Measurements from ENCODE around the gene ADCY1. TPM values are rescaled to one million over a fixed set of nuclear protein-coding genes. Genes with fewer than 3 reads are reported as not detected.
A peak's percentile ranks its signal among the peaks of the same experiment; 100 is the strongest.
"Not testable (repeated sequence)": the region's sequence is repeated elsewhere in the genome, so short reads cannot be mapped to it uniquely, and the experiment has no call there.

Gene ADCY1
- 10 to 100 TPM; 21.8 to 66.4 TPM for total RNA-seq
- 10 to 100 TPM; 78.2 to 79.2 TPM for polyA plus RNA-seq (ENCODE audit: insufficient read length in 2 of 2)
- long read RNA-seq, donor 1, full-length matches to known transcripts: 9 of 70 reads
- long read RNA-seq, donor 1, partial matches to known transcripts: 61 of 70 reads
- long read RNA-seq, donor 1, other reads (novel, unspliced or antisense): 0 of 70 reads
- long read RNA-seq, donor 2, full-length matches to known transcripts: 2 of 27 reads
- long read RNA-seq, donor 2, partial matches to known transcripts: 25 of 27 reads
- long read RNA-seq, donor 2, other reads (novel, unspliced or antisense): 0 of 27 reads
- long read RNA-seq, donor 3, full-length matches to known transcripts: 1 of 19 reads
- long read RNA-seq, donor 3, partial matches to known transcripts: 18 of 19 reads
- long read RNA-seq, donor 3, other reads (novel, unspliced or antisense): 0 of 19 reads
- long read RNA-seq, donor 4: 0 reads

- H3K27me3 ChIP-seq (ENCODE audit: control insufficient read depth, insufficient read depth, low read length): peaks cover 22% of the 10 kb centered on the region
- peak within 1 kb of the TSS; percentile 63 for H3K4me3 ChIP-seq (ENCODE audit: low read depth, low read length)
- no peaks in the 10 kb centered on the region for H3K36me3 ChIP-seq (ENCODE audit: control insufficient read depth, insufficient read depth, low read length)
- 3% methylated on average over 73 of the region's 74 CpGs for WGBS (ENCODE audit: insufficient coverage)
- peak in 2 of 6 donors; percentile 79 to 80 for DNase-seq (ENCODE audit: low read depth in 4 of 6, low spot score in 6 of 6)
- no peak within 1 kb of the TSS for H3K27ac ChIP-seq (ENCODE audit: low read depth, low read length)
- H3K4me1 ChIP-seq (ENCODE audit: control insufficient read depth, insufficient read depth, low read length): peaks cover 40% of the 10 kb centered on the region
- no peaks in the 10 kb centered on the region for H3K9me3 ChIP-seq (ENCODE audit: control insufficient read depth, insufficient read depth, low read length)
These were observed at the start of gene ADCY1 for GRCh38 chr7:45573661-45574415. Gene ADCY1, plus strand, starts transcription at chr7:45574368. Its CDS starts 176 bp downstream, at chr7:45574544.

- Histone ChIP-seq H3K27me3 (ENCODE audit: control insufficient read depth, insufficient read depth, low read length) (no peaks in the 10 kb centered on the region), H3K4me1 (ENCODE audit: control insufficient read depth, insufficient read depth, low read length) (no peaks in the 10 kb centered on the region), H3K36me3 (ENCODE audit: control insufficient read depth, insufficient read depth, low read length) (no peaks in the 10 kb centered on the region), H3K27ac (ENCODE audit: low read depth, low read length) (no peak overlapping the region), H3K9me3 (ENCODE audit: control insufficient read depth, insufficient read depth, low read length) (no peaks in the 10 kb centered on the region), H3K4me3 (ENCODE audit: low read depth, low read length) (no peak overlapping the region)
- peak in 2 of 6 donors; percentile 67 to 69 for DNase-seq (ENCODE audit: low read depth in 4 of 6, low spot score in 6 of 6)
- WGBS (ENCODE audit: insufficient coverage): 57% methylated on average over 1 of the region's 5 CpGs
These were observed 49.7 kb upstream of the ADCY1 start for GRCh38 chr7:45524445-45524844.

GRCh38 chr7:45525057-45525456 lies 49.1 kb upstream of the ADCY1 start:
- Histone ChIP-seq H3K36me3 (ENCODE audit: control insufficient read depth, insufficient read depth, low read length) (no peaks in the 10 kb centered on the region), H3K27ac (ENCODE audit: low read depth, low read length) (no peak overlapping the region), H3K9me3 (ENCODE audit: control insufficient read depth, insufficient read depth, low read length) (no peaks in the 10 kb centered on the region), H3K4me1 (ENCODE audit: control insufficient read depth, insufficient read depth, low read length) (no peaks in the 10 kb centered on the region), H3K4me3 (ENCODE audit: low read depth, low read length) (no peak overlapping the region), H3K27me3 (ENCODE audit: control insufficient read depth, insufficient read depth, low read length) (no peaks in the 10 kb centered on the region)
- DNase-seq (ENCODE audit: low read depth in 4 of 6, low spot score in 6 of 6): peak in 2 of 6 donors; percentile 45 to 64

DNA sequence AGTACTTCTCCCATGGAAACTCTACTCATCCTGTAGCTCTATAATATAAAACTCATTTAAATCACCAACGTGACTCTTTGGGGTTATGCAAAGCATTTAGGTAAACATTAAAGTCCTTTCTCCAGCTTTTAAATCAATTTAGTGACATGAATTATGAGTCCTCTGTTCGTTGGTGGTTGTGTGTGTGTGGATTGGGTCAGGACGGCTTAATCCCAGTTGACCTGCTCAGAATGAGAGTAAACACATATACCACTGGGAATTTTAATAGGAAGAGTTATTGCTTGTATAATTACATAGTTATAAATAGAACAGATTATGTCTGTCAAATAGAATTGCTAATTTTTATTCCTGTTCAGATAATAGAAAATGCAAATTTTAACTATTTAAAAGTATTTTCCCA lies 30.7 kb upstream of the ADCY1 start:
- Histone ChIP-seq H3K9me3 (ENCODE audit: control insufficient read depth, insufficient read depth, low read length) (peaks cover 6% of the 10 kb centered on the region), H3K4me1 (ENCODE audit: control insufficient read depth, insufficient read depth, low read length) (no peaks in the 10 kb centered on the region), H3K36me3 (ENCODE audit: control insufficient read depth, insufficient read depth, low read length) (no peaks in the 10 kb centered on the region), H3K27ac (ENCODE audit: low read depth, low read length) (no peak overlapping the region), H3K27me3 (ENCODE audit: control insufficient read depth, insufficient read depth, low read length) (no peaks in the 10 kb centered on the region), H3K4me3 (ENCODE audit: low read depth, low read length) (no peak overlapping the region)
- no CpG with 5 or more reads among the region's 3 CpGs for WGBS (ENCODE audit: insufficient coverage)
- DNase-seq (ENCODE audit: low read depth in 4 of 6, low spot score in 6 of 6): peak in 1 of 6 donors; percentile 26

DNA sequence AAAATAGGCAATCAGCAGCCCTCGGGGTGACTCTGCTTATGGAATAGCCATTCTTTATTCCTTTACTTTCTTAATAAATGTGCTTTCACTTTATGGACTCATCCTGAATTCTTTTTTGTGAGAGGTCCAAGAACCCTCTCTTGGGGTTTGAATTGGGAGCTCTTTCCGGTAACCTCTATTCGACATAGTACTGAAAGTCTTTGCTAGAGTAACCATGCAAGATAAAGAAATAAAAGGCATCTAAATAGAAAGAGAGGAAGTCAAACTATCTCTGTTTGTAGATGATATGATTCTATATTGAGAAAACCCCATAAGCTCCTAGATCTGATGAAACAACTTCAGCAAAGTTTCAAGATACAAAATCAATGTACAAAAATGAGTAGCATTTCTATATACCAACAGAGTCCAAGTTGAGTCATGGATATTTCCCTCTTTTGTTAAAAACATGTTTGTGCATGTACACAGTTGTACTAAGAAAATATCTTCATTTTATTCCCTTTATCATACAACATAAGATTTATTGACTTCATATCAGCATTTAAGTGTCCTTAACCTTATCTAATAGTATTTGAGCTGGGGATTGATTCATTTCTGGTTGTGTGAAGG lies 29.0 kb upstream of the ADCY1 start:
- not testable (repeated sequence) for H3K36me3 ChIP-seq (ENCODE audit: control insufficient read depth, insufficient read depth, low read length); H3K4me1 ChIP-seq (ENCODE audit: control insufficient read depth, insufficient read depth, low read length); H3K4me3 ChIP-seq (ENCODE audit: low read depth, low read length); H3K9me3 ChIP-seq (ENCODE audit: control insufficient read depth, insufficient read depth, low read length); DNase-seq (ENCODE audit: low read depth in 4 of 6, low spot score in 6 of 6); H3K27ac ChIP-seq (ENCODE audit: low read depth, low read length); H3K27me3 ChIP-seq (ENCODE audit: control insufficient read depth, insufficient read depth, low read length)
- no CpG with 5 or more reads among the region's 3 CpGs for WGBS (ENCODE audit: insufficient coverage)

GRCh38 chr7:45548917-45549316 lies 25.3 kb upstream of the ADCY1 start:
- H3K4me3 ChIP-seq (ENCODE audit: low read depth, low read length); H3K9me3 ChIP-seq (ENCODE audit: control insufficient read depth, insufficient read depth, low read length): not testable (repeated sequence)
- no CpG with 5 or more reads among the region's 2 CpGs for WGBS (ENCODE audit: insufficient coverage)

DNA sequence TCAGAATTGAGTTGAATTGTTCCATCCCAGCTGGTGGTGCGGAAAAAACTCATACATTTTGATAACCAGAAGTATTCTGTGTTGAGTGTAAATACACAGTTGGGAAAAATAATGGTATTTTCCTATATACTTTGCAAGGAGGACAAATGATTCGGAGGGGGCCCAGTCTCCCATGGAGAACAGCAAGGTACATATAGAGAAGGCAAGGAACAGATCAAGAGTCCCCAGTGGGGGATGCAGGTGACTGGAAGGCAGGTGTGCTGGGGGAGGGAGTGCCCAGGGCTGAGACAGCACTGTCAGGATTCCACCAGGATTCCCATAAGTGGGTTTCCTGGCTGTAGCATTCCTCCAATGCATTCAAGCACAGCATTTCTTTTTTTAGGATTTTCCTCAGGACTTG lies 10.8 kb upstream of the ADCY1 start:
- no peak overlapping the region for H3K27ac ChIP-seq (ENCODE audit: low read depth, low read length)
- 92% methylated on average over 1 of the region's 2 CpGs for WGBS (ENCODE audit: insufficient coverage)

More at GRCh38 chr7:45548917-45549316, 25.3 kb upstream of the ADCY1 start:
- H3K27ac ChIP-seq (ENCODE audit: low read depth, low read length); H3K4me1 ChIP-seq (ENCODE audit: control insufficient read depth, insufficient read depth, low read length); DNase-seq (ENCODE audit: low read depth in 4 of 6, low spot score in 6 of 6); H3K36me3 ChIP-seq (ENCODE audit: control insufficient read depth, insufficient read depth, low read length); H3K27me3 ChIP-seq (ENCODE audit: control insufficient read depth, insufficient read depth, low read length): not testable (repeated sequence)

GRCh38 chr7:45563941-45564461 lies 10.2 kb upstream of the ADCY1 start:
- Histone ChIP-seq H3K27ac (ENCODE audit: low read depth, low read length) (no peak overlapping the region), H3K27me3 (ENCODE audit: control insufficient read depth, insufficient read depth, low read length) (no peaks in the 10 kb centered on the region), H3K4me3 (ENCODE audit: low read depth, low read length) (no peak overlapping the region), H3K4me1 (ENCODE audit: control insufficient read depth, insufficient read depth, low read length) (peaks cover 25% of the 10 kb centered on the region), H3K36me3 (ENCODE audit: control insufficient read depth, insufficient read depth, low read length) (no peaks in the 10 kb centered on the region), H3K9me3 (ENCODE audit: control insufficient read depth, insufficient read depth, low read length) (no peaks in the 10 kb centered on the region)
- WGBS (ENCODE audit: insufficient coverage): 52% methylated on average over 10 of the region's 12 CpGs
- no peak for DNase-seq (ENCODE audit: low read depth in 4 of 6, low spot score in 6 of 6)

More for the DNA sequence above, 10.8 kb upstream of the ADCY1 start:
- Histone ChIP-seq H3K9me3 (ENCODE audit: control insufficient read depth, insufficient read depth, low read length) (no peaks in the 10 kb centered on the region), H3K27me3 (ENCODE audit: control insufficient read depth, insufficient read depth, low read length) (no peaks in the 10 kb centered on the region), H3K4me3 (ENCODE audit: low read depth, low read length) (no peak overlapping the region), H3K4me1 (ENCODE audit: control insufficient read depth, insufficient read depth, low read length) (peaks cover 25% of the 10 kb centered on the region), H3K36me3 (ENCODE audit: control insufficient read depth, insufficient read depth, low read length) (no peaks in the 10 kb centered on the region)
- DNase-seq (ENCODE audit: low read depth in 4 of 6, low spot score in 6 of 6): no peak

- 26% methylated on average over 8 of the region's 8 CpGs for WGBS (ENCODE audit: insufficient coverage)
- Histone ChIP-seq H3K4me1 (ENCODE audit: control insufficient read depth, insufficient read depth, low read length) (peaks cover 25% of the 10 kb centered on the region), H3K27me3 (ENCODE audit: control insufficient read depth, insufficient read depth, low read length) (no peaks in the 10 kb centered on the region), H3K9me3 (ENCODE audit: control insufficient read depth, insufficient read depth, low read length) (no peaks in the 10 kb centered on the region), H3K36me3 (ENCODE audit: control insufficient read depth, insufficient read depth, low read length) (no peaks in the 10 kb centered on the region), H3K27ac (ENCODE audit: low read depth, low read length) (peak overlapping the region; percentile 4), H3K4me3 (ENCODE audit: low read depth, low read length) (no peak overlapping the region)
- peak in 1 of 6 donors; percentile 49 for DNase-seq (ENCODE audit: low read depth in 4 of 6, low spot score in 6 of 6)
These were observed 9.7 kb upstream of the ADCY1 start for GRCh38 chr7:45564485-45564884.

Measured in spinal cord (tissue), 10 donors.